ENCODE measurements around the gene HOXD11. TPM values are rescaled to one million over a fixed set of nuclear protein-coding genes. Genes with fewer than 3 reads are reported as not detected.

Gene HOXD11
- total RNA-seq, 4 donors from 2014 or later, result not detected

- DNase-seq, result no peak
- no peaks in the 10 kb centered on the region for H3K9me3 ChIP-seq
- intact Hi-C loops (cut with DNase I), result loop anchor here (10.0 kb wide), 1 partner anchor 413 kb away; no protein-coding TSS in a partner anchor
- H3K36me3 ChIP-seq, result no peaks in the 10 kb centered on the region
- TF ChIP-seq CTCF (IDR thresholded peaks at IDR 0.05) (no peak), POLR2A (IDR thresholded peaks at IDR 0.05) (no peak)
- peaks cover 9 to 30% of the 10 kb centered on the region in 2 donors for H3K4me1 ChIP-seq
- WGBS, 2 donors, result 3 to 5% methylated on average over 16 to 18 of the region's 18 CpGs
- no peak overlapping the region for H3K27ac ChIP-seq
- no peak overlapping the region for H3K4me3 ChIP-seq (replicated peaks in 1 of 3)
- peaks cover 94% of the 10 kb centered on the region for H3K27me3 ChIP-seq
These were observed 9.2 kb upstream of the HOXD11 start for GRCh38 chr2:176097820-176098365.

GRCh38 chr2:176098366-176099158, 8.5 kb upstream of the HOXD11 start:
- no peak overlapping the region for H3K27ac ChIP-seq
- peaks cover 9 to 24% of the 10 kb centered on the region in 2 donors for H3K4me1 ChIP-seq
- no peaks in the 10 kb centered on the region for H3K9me3 ChIP-seq
- no peak overlapping the region for H3K4me3 ChIP-seq (replicated peaks in 1 of 3)
- no peaks in the 10 kb centered on the region for H3K36me3 ChIP-seq
- DNase-seq, result no peak
- intact Hi-C loops (cut with DNase I), result loop anchor here (10.0 kb wide), 1 partner anchor 414 kb away; no protein-coding TSS in a partner anchor
- TF ChIP-seq CTCF (IDR thresholded peaks at IDR 0.05) (no peak), POLR2A (IDR thresholded peaks at IDR 0.05) (no peak)
- peaks cover 94% of the 10 kb centered on the region for H3K27me3 ChIP-seq
- 0 to 3% methylated on average over 5 to 34 of the region's 35 CpGs for WGBS, 2 donors

- intact Hi-C loops (cut with DNase I), result loop anchor here (10.0 kb wide), 1 partner anchor 414 kb away; no protein-coding TSS in a partner anchor
- Histone ChIP-seq H3K4me3 (replicated peaks in 1 of 3) (no peak overlapping the region), H3K27me3 (peaks cover 95% of the 10 kb centered on the region), H3K27ac (no peak overlapping the region), H3K9me3 (no peaks in the 10 kb centered on the region), H3K36me3 (no peaks in the 10 kb centered on the region), H3K4me1 (peaks cover 10 to 23% of the 10 kb centered on the region in 2 donors)
- TF ChIP-seq POLR2A (IDR thresholded peaks at IDR 0.05) (no peak), CTCF (IDR thresholded peaks at IDR 0.05) (no peak)
- WGBS, 2 donors, result 5 to 9% methylated on average over 29 to 30 of the region's 30 CpGs
- no peak for DNase-seq
These were observed 7.8 kb upstream of the HOXD11 start for GRCh38 chr2:176099159-176099727.

GRCh38 chr2:176099728-176100546, 7.1 kb upstream of the HOXD11 start, which contains the start of gene HOXD12:
HOXD12 (plus strand) TSS chr2:176099795; CDS start chr2:176099802, 7 bp downstream.
- intact Hi-C loops (cut with DNase I), result loop anchor here (10.0 kb wide), 1 partner anchor 415 kb away; no protein-coding TSS in a partner anchor
- Histone ChIP-seq H3K27ac (no peak within 1 kb of the TSS), H3K36me3 (no peaks in the 10 kb centered on the region), H3K27me3 (peaks cover 95% of the 10 kb centered on the region), H3K4me3 (replicated peaks in 1 of 3) (no peak within 1 kb of the TSS), H3K9me3 (no peaks in the 10 kb centered on the region), H3K4me1 (peaks cover 17 to 30% of the 10 kb centered on the region in 2 donors)
- DNase-seq, result no peak
- no peak for TF ChIP-seq CTCF (IDR thresholded peaks at IDR 0.05)
- no peak for TF ChIP-seq POLR2A (IDR thresholded peaks at IDR 0.05)
- WGBS, 2 donors, result 5 to 9% methylated on average over 21 to 52 of the region's 70 CpGs
